ENCODE measurements around the gene FHL2.

GRCh38 chr2:105432749-105433148 lies 33.9 kb upstream of the FHL2 start:
- TF ChIP-seq POLR2A (IDR thresholded peaks at IDR 0.05; ENCODE audit: low read length), result no peak
- TF ChIP-seq GATA1 (IDR thresholded peaks at IDR 0.05; ENCODE audit: low read depth, low read length), result no peak

Measured in erythroblast (primary cell).